ENCODE measurements around the gene MAB21L1. TPM values are rescaled to one million over a fixed set of nuclear protein-coding genes. Genes with fewer than 3 reads are reported as not detected.

The MAB21L1 gene
- under 1 TPM in 8 of 9 donors, not detected in 1; 0.09 to 0.99 (median 0.27) TPM for total RNA-seq
- under 1 TPM; 0.10 to 0.23 TPM for polyA plus RNA-seq
- long read RNA-seq, donor 1: 0 reads
- long read RNA-seq, donor 2: 0 reads
- long read RNA-seq, donor 3: 0 reads

DNA sequence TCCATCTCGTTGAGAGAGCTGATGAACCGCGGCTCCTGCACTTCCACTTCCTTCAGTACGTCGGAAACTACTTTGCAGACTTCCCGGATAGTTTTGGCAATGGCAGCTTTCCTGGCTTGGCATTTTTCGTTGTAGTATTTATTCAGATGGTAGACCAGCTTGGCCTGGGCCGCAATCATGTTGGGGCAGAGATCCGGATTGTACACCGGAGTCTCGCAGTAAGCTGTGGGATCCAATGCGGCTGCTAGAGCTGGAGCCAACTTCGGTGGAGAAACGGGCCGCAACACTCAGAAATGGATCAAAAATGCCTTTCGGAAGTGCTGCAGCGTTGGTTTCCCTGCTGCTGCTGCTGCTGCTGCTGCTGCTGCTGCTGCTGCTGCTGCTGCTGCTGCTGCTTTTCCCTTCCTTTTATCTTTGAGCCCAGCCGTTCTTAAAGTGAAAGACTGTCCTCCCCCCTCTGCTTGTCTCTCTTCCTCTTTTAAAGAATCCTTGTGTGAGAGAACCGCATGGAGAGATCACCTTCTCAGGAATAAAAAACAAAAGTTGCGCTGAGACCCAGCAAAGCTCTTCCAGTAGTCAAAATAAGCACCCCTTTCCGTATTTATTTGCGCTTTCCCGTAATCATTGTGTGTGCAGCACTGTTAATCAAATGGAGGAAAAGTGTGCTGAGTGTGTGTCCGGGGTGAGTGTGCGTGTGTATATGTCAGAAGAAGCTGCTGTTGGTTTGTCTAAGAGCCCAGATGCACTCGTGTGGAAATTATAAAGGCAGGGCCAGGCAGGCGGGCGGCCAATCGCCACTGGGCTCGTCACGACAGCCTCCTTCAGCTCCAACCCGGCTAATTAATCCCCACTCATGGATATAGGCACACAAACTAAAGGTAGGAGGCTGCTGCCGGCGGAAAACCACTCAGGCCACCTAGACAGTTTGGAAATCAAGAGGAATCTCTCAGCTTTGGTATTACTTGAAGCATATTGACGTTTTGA lies at the start of gene MAB21L1:
TSS of gene MAB21L1 (minus strand) at position 730 of the 984 bp plus-strand sequence. CDS start at position 179, 551 bp downstream.
- Histone ChIP-seq H3K36me3 (no peaks in the 10 kb centered on the region), H3K4me1 (peaks cover 0 to 20% (median 0%) of the 10 kb centered on the region in 12 donors), H3K27me3 (peaks cover 0 to 55% (median 0%) of the 10 kb centered on the region in 9 donors), H3K4me3 (peak within 1 kb of the TSS; percentile 32 to 72 (median 56)), H3K27ac (peak within 1 kb of the TSS in 11 of 12 donors; percentile 10 to 70 (median 43)), H3K9me3 (no peaks in the 10 kb centered on the region)
- peak in 3 of 5 donors; percentile 12 to 46 (median 33) for DNase-seq
- 52 to 62% (median 54%) methylated on average over 35 of the region's 35 CpGs for WGBS, 4 donors
- no peak for TF ChIP-seq CTCF (IDR thresholded peaks at IDR 0.05)
- TF ChIP-seq POLR2A (IDR thresholded peaks at IDR 0.05): no peak
- ATAC-seq: peak; percentile 34 to 62 (median 52)
- intact Hi-C loops (cut with DNase I): loop anchor here in 1 of 10 donors (10.0 kb wide), 1 partner anchor 309 kb away; no protein-coding TSS in a partner anchor

DNA sequence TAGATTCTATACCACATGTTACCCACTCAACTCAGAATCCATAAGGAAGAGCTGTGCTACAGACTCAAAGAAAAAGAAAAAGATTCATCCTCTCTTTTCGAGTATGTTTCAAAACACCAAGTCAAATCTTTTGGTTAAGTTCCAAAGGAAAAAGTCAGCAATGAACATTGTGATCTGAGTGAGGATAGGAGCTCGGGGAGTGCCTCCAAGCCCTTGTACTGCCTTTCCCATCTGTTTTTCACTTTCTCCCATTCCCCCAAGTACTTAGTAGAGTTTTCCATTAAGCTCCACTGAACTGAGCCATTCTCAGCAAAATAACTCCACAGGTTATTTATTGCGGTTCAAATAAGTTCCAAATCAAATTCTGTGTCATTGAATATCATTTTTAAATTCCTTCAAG lies 47.7 kb upstream of the MAB21L1 start:
- Histone ChIP-seq H3K9me3 (no peaks in the 10 kb centered on the region), H3K4me3 (no peak overlapping the region), H3K36me3 (no peaks in the 10 kb centered on the region), H3K4me1 (peaks cover 0 to 13% (median 0%) of the 10 kb centered on the region in 12 donors), H3K27ac (no peak overlapping the region), H3K27me3 (no peaks in the 10 kb centered on the region)
- ATAC-seq (peak; percentile 34 to 55 (median 42)), DNase-seq (no peak)
- intact Hi-C loops (cut with DNase I): no loop called here
- 73 to 85% (median 80%) methylated on average over 3 of the region's 3 CpGs for WGBS, 4 donors
- no peak for TF ChIP-seq CTCF (IDR thresholded peaks at IDR 0.05)
- no peak for TF ChIP-seq POLR2A (IDR thresholded peaks at IDR 0.05)

- Histone ChIP-seq H3K36me3 (no peaks in the 10 kb centered on the region), H3K27me3 (no peaks in the 10 kb centered on the region), H3K27ac (no peak overlapping the region), H3K9me3 (no peaks in the 10 kb centered on the region), H3K4me1 (no peaks in the 10 kb centered on the region), H3K4me3 (no peak overlapping the region)
- no peak for DNase-seq
- intact Hi-C loops (cut with DNase I): no loop called here
- ATAC-seq: no peak
- WGBS, 4 donors: 86 to 92% (median 91%) methylated on average over 5 of the region's 5 CpGs
- no peak for TF ChIP-seq POLR2A (IDR thresholded peaks at IDR 0.05)
- TF ChIP-seq CTCF (IDR thresholded peaks at IDR 0.05): no peak
Observed at GRCh38 chr13:35518337-35518946, 42.0 kb upstream of the MAB21L1 start.

All from heart left ventricle (tissue), 16 donors.